ENCODE measurements around the gene EOLA2.
A peak's percentile ranks its signal among the peaks of the same experiment; 100 is the strongest.
"Not testable (repeated sequence)": the region's sequence is repeated elsewhere in the genome, so short reads cannot be mapped to it uniquely, and the experiment has no call there.

EOLA2 gene

GRCh38 chrX:149908308-149908707 is 30.0 kb downstream of the EOLA2 start:
- TF ChIP-seq CTCF (IDR thresholded peaks at IDR 0.05; ENCODE audit: low read depth, low read length, missing control alignments): no peak
- no peak overlapping the region for H3K4me3 ChIP-seq (replicated peaks; ENCODE audit: low read depth, low read length)
- DNase-seq (ENCODE audit: extremely low read depth, low read depth): no peak

- no peak overlapping the region for H3K4me3 ChIP-seq (replicated peaks; ENCODE audit: low read depth, low read length)
These were observed 34.2 kb downstream of the EOLA2 start for GRCh38 chrX:149903889-149904748.

DNA sequence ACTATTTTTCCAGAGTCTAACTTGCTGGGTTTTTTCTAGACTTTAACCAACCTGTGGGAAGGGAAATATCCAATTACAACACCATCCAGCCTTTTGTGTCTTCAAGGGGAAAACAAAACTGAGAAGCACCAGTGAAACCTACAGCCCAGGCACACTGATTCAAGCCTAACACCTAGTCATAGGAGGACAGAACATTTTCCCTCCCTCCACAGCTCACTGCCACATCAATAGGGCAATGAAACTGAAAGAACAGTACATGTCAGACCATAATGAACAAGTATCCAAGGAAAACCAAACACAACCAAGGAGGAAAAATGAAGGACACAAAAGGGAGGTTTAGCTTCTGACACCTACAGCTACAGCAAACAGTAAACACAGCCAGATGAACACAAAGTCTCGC is 39.7 kb downstream of the EOLA2 start:
- TF ChIP-seq CTCF (IDR thresholded peaks at IDR 0.05; ENCODE audit: low read depth, low read length, missing control alignments): no peak
- no peak for DNase-seq (ENCODE audit: extremely low read depth, low read depth)
- H3K4me3 ChIP-seq (replicated peaks; ENCODE audit: low read depth, low read length): no peak overlapping the region

More at GRCh38 chrX:149903889-149904748, 34.2 kb downstream of the EOLA2 start:
- peak; percentile 9 for TF ChIP-seq CTCF (IDR thresholded peaks at IDR 0.05; ENCODE audit: low read depth, low read length, missing control alignments)
- DNase-seq (ENCODE audit: extremely low read depth, low read depth): no peak

GRCh38 chrX:149890828-149891227 is 47.5 kb downstream of the EOLA2 start:
- not testable (repeated sequence) for DNase-seq (ENCODE audit: extremely low read depth, low read depth); H3K4me3 ChIP-seq (replicated peaks; ENCODE audit: low read depth, low read length)
